HUES48 (cell line): ENCODE results near the gene CCDC61.

Source experiments
- H3K27ac ChIP-seq: one replicate; pipeline ENCODE4 v1.7.0; 2013; ENCODE audit warnings: low read depth, low read length, inconsistent platforms
- H3K27me3 ChIP-seq: 2 replicates; pipeline ENCODE4 v1.6.1; 2013; ENCODE audit warnings: mild to moderate bottlenecking, low read length; ENCODE audit not compliant: control insufficient read depth, insufficient read depth
- H3K36me3 ChIP-seq: 2 replicates; pipeline ENCODE4 v1.6.1; 2013; ENCODE audit warnings: low read length; ENCODE audit not compliant: control insufficient read depth, insufficient read depth
- H3K4me1 ChIP-seq: 2 replicates; pipeline ENCODE4 v1.6.1; 2013; ENCODE audit warnings: mild to moderate bottlenecking, low read length; ENCODE audit not compliant: control insufficient read depth, insufficient read depth
- H3K4me3 ChIP-seq: 2 replicates; pipeline ENCODE4 v1.5.1; 2013; ENCODE audit warnings: mild to moderate bottlenecking, low read depth, low read length
- H3K9ac ChIP-seq: 2 replicates; pipeline ENCODE4 v1.6.1; 2013; ENCODE audit warnings: mild to moderate bottlenecking, low read depth, low read length, moderate library complexity
- H3K9me3 ChIP-seq: 2 replicates; pipeline ENCODE4 v1.6.1; 2013; ENCODE audit warnings: low read length; ENCODE audit not compliant: control insufficient read depth, insufficient read depth

CCDC61 gene

GRCh38 chr19:46030812-46031550, 35.7 kb downstream of the CCDC61 start:
- Histone ChIP-seq H3K4me1 (no peaks in the 10 kb centered on the region), H3K27me3 (no peaks in the 10 kb centered on the region), H3K9ac (no peak overlapping the region), H3K4me3 (no peak overlapping the region), H3K27ac (no peak overlapping the region), H3K9me3 (no peaks in the 10 kb centered on the region), H3K36me3 (no peaks in the 10 kb centered on the region)

DNA sequence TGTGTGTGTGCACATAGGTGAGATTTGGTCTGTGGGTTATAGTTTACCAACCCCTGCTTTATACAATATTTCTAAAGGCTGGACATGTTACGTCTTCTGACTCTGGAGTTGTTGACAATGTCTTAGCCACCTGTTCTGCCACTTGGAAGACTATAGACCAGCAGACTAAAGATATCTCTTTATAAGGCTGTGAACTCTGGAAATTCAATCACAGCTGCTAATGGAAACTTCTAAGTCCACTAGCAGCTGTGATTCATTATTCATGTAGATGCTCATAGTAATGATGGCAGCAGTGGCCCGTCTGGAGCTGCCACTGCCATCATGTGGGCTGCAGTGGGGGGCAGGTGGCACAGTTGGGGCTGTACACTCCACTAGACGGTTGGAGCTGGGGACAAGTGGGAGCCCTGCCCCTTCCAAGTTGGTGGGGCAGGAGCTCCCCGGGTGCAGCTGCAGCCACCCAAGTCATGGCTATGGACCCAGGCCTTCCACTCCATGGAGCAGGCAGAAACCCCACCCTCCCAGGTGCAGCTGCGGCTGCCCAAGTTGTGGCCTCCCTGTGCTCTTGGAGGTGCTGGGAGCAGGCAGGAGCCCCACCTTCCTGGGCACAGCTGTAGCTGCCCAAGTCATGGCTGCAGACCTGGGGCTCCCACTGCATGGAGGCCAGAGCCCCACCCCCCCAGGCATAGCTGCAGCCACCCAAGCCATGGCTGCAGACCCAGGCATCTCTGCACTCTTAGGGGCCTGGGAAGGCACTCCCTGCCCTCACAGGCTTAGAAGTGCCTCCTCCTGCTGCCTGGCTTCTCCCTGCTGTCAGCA, 36.7 kb downstream of the CCDC61 start:
- H3K9ac ChIP-seq = no peak overlapping the region
- H3K4me3 ChIP-seq = no peak overlapping the region
- no peaks in the 10 kb centered on the region for H3K36me3 ChIP-seq
- H3K27ac ChIP-seq = no peak overlapping the region
- H3K9me3 ChIP-seq = no peaks in the 10 kb centered on the region
- H3K4me1 ChIP-seq = no peaks in the 10 kb centered on the region; the same call in 1 of the 2 replicates
- no peaks in the 10 kb centered on the region for H3K27me3 ChIP-seq

- H3K27ac ChIP-seq = no peak overlapping the region
- H3K4me3 ChIP-seq = no peak overlapping the region
- H3K9me3 ChIP-seq = no peaks in the 10 kb centered on the region
- H3K9ac ChIP-seq = no peak overlapping the region
- no peaks in the 10 kb centered on the region for H3K36me3 ChIP-seq
- H3K4me1 ChIP-seq = no peaks in the 10 kb centered on the region; the same call in 1 of the 2 replicates
- H3K27me3 ChIP-seq = no peaks in the 10 kb centered on the region
Measured at GRCh38 chr19:46032597-46033025, 37.3 kb downstream of the CCDC61 start.

GRCh38 chr19:46033401-46033800, 38.1 kb downstream of the CCDC61 start:
- Histone ChIP-seq H3K27me3 (no peaks in the 10 kb centered on the region), H3K9me3 (no peaks in the 10 kb centered on the region), H3K4me3 (no peak overlapping the region), H3K27ac (no peak overlapping the region), H3K36me3 (no peaks in the 10 kb centered on the region), H3K9ac (no peak overlapping the region), H3K4me1 (no peaks in the 10 kb centered on the region; the same call in 1 of the 2 replicates)

GRCh38 chr19:46035546-46035945, 40.3 kb downstream of the CCDC61 start:
- no peaks in the 10 kb centered on the region for H3K9me3 ChIP-seq
- no peak overlapping the region for H3K9ac ChIP-seq
- no peak overlapping the region for H3K27ac ChIP-seq
- H3K27me3 ChIP-seq = no peaks in the 10 kb centered on the region
- no peak overlapping the region for H3K4me3 ChIP-seq
- H3K36me3 ChIP-seq = no peaks in the 10 kb centered on the region
- no peaks in the 10 kb centered on the region; the same call in 1 of the 2 replicates for H3K4me1 ChIP-seq

DNA sequence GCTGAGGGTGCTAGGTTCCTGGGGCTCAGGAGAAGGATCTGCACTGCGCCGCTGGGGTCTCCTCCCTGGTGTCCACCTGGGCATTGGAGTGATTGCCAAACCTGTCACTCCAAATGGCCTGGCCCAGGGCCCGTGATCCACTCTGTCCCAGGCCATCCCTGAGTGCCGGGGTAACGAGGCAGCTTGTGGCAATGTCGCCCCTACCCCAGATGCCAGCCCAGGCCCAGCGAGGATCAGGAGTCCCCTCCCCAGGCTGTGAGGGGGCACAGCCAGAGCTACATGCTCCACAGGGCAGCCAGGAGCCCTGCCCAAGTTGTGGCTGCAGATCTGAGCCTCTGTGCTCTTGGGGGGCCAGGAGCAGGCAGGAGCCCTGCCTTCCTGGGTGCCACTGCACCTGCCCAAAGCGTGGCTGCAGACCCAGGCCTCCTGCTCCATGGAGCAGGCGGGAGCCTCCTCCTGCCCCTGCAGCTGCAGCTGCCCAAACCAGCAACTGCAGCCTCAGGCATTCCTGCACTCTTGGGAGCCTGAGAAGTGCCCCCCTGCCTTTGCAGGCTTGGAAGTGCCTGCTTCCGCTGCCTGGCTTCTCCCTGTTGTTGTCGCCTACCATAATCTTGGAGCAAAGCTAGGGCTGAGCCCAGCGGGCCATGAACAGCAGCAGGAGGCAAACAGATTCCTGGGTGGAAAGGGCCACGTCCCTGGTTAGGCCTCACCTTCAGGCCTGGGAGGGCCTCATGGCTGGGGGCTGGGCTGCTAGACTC, 40.9 kb downstream of the CCDC61 start:
- Histone ChIP-seq H3K27ac (no peak overlapping the region), H3K9me3 (no peaks in the 10 kb centered on the region), H3K9ac (no peak overlapping the region), H3K4me1 (no peaks in the 10 kb centered on the region; the same call in 1 of the 2 replicates), H3K27me3 (no peaks in the 10 kb centered on the region), H3K36me3 (no peaks in the 10 kb centered on the region), H3K4me3 (no peak overlapping the region)

- Histone ChIP-seq H3K9me3 (no peaks in the 10 kb centered on the region), H3K4me1 (no peaks in the 10 kb centered on the region; the same call in 1 of the 2 replicates), H3K4me3 (no peak overlapping the region), H3K36me3 (no peaks in the 10 kb centered on the region), H3K27me3 (no peaks in the 10 kb centered on the region), H3K9ac (no peak overlapping the region), H3K27ac (no peak overlapping the region)
Measured at GRCh38 chr19:46036744-46037128, 41.5 kb downstream of the CCDC61 start.

- Histone ChIP-seq H3K4me3 (no peak overlapping the region), H3K9ac (no peak overlapping the region), H3K4me1 (no peaks in the 10 kb centered on the region; the same call in 1 of the 2 replicates), H3K27me3 (no peaks in the 10 kb centered on the region), H3K9me3 (no peaks in the 10 kb centered on the region), H3K36me3 (no peaks in the 10 kb centered on the region), H3K27ac (no peak overlapping the region)
Measured at GRCh38 chr19:46040125-46040524, 44.9 kb downstream of the CCDC61 start.

- Histone ChIP-seq H3K9me3 (no peaks in the 10 kb centered on the region), H3K4me3 (no peak within 1 kb of the TSS), H3K36me3 (no peaks in the 10 kb centered on the region), H3K4me1 (no peaks in the 10 kb centered on the region; the same call in 1 of the 2 replicates), H3K27ac (no peak within 1 kb of the TSS), H3K27me3 (no peaks in the 10 kb centered on the region), H3K9ac (no peak within 1 kb of the TSS)
Measured at GRCh38 chr19:46040952-46041500, 45.8 kb downstream of the CCDC61 start, which contains the start of gene IGFL4. TSS of gene IGFL4 (minus strand) at chr19:46041002. CDS start at chr19:46040962, 40 bp downstream.

DNA sequence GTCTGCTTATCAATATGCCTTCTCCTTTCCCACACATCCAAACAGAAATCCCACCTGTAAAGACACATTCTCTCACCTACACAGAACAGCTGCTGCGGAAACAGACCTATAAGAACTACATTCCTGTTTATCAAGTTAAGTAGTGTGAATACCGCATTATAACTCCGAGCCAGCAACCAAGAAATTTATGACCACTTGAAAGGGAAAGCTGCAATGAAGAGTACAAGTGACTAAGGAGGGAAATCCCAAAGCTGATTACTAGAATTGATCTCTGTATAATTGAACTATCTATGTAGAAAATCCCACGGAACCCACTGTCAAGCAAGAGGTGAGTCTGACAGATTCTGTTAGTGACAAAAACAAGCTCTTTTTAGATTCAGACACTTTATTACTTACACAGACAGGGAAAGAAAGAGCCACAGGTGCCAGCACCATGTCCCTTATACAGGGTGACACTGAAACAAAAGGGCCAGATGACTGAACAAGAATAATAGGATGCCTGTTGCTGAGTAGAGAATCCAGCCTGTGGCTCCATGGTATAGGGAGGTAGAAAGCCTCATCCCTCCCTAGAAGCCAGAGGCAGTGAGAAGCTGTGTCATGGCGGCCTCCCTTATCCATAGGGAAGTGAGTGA, 47.1 kb downstream of the CCDC61 start:
- Histone ChIP-seq H3K4me3 (no peak overlapping the region), H3K36me3 (no peaks in the 10 kb centered on the region), H3K9ac (no peak overlapping the region), H3K4me1 (no peaks in the 10 kb centered on the region), H3K27me3 (peaks cover 4% of the 10 kb centered on the region; the same call in 1 of the 2 replicates), H3K27ac (no peak overlapping the region), H3K9me3 (no peaks in the 10 kb centered on the region; the same call in 1 of the 2 replicates)
